ENCODE results near the gene AKT1S1. TPM values are rescaled to one million over a fixed set of nuclear protein-coding genes. Genes with fewer than 3 reads are reported as not detected.

The AKT1S1 gene
- total and polyA plus RNA-seq, 2 donors (not counting 1 experiment from before 2014, with no cell fraction given), result 16.6 to 23.0 TPM

DNA sequence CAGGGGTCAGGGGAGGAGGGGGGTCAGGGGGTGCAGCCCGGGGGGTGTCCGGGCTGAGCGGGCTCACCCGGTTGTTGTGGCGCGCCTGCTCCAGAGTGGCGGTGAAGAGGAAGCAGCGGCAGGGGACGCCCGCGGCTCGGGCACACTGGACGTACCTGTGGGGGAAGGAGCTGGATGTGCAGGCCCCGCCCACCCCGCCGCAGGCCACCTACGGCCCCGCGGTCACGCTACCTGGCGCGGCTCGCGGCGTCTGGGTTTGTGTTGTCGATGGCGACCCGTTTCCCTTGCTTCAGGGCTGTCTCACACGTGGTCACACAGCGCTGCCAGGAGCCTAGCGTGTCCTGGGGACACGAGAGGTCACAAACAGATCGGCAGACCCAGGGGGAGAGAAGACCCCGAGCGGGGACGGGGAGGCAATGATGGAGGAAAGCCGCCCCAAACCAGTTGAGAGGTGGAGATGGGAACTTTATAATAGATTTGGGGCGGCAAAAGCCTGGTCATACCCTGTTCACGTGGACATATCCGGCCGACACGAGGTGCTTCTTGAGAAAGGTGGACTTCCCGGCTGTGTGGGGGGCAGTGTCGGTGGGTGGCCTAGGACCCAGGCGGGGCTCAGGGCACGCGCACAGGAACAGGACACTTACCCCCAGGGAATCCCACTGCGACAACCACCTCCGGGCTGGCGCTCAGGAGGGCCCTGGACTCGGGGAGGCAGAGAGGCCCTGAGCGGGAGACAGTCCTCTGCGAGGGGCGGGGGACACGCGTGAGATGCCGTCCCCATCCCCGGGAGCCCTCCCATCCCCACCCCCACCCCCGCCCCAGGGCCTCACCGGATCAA, 15.4 kb downstream of the AKT1S1 start:
- DNase-seq (peak; percentile 36), ATAC-seq (ENCODE audit: low read depth) (no peak)
- H3K4me3 Mint-ChIP-seq, result no peak overlapping the region
- Histone ChIP-seq H3K27me3 (replicated peaks in 1 of 4; ENCODE audit: control extremely low read depth in 1 of 4, control insufficient read depth in 3 of 4, insufficient read depth in 4 of 4, low read length in 3 of 4) (no peaks in the 10 kb centered on the region), H3K4me2 (replicated peaks; ENCODE audit: low read depth, low read length, poor library complexity, severe bottlenecking) (no peak overlapping the region), H3K9ac (ENCODE audit: low read length) (no peak overlapping the region), H3K9me3 (ENCODE audit: control extremely low read depth in 1 of 3, control insufficient read depth in 2 of 3, insufficient read depth in 1 of 3, low read length in 2 of 3) (no peaks in the 10 kb centered on the region), H2AFZ (ENCODE audit: insufficient read depth, low read depth, low read length, poor library complexity, severe bottlenecking) (no peak overlapping the region), H3K4me3 (ENCODE audit: control extremely low read depth in 1 of 5, extremely low read depth in 1 of 5, insufficient read depth in 1 of 5, low read depth in 2 of 5, low read length in 4 of 5) (no peak overlapping the region), H3K79me2 (ENCODE audit: control insufficient read depth, insufficient read depth, low read length) (peaks cover 43% of the 10 kb centered on the region), H3K27ac (ENCODE audit: low read length in 2 of 2) (no peak overlapping the region), H4K20me1 (ENCODE audit: control insufficient read depth, insufficient read depth, low read length, poor library complexity, severe bottlenecking) (peaks cover 84% of the 10 kb centered on the region), H3K4me1 (ENCODE audit: control insufficient read depth in 2 of 2, insufficient read depth in 2 of 2, low read length in 2 of 2) (peaks cover 8 to 17% of the 10 kb centered on the region in 2 donors), H3K36me3 (replicated peaks in 1 of 2; ENCODE audit: control extremely low read depth in 1 of 2, control insufficient read depth in 1 of 2, extremely low read depth in 1 of 2, insufficient read depth in 2 of 2, low read length in 1 of 2) (peaks cover 0 to 70% of the 10 kb centered on the region in 2 experiments)
- intact Hi-C loops (cut with micrococcal nuclease), result no loop called here
- TF ChIP-seq CTCF (IDR thresholded peaks at IDR 0.05) (no peak), EZH2 (IDR thresholded peaks at IDR 0.05; ENCODE audit: borderline replicate concordance, insufficient read depth, low read depth, low read length, poor library complexity, severe bottlenecking) (no peak)
- no peaks in the 10 kb centered on the region for H3K9me3 Mint-ChIP-seq (ENCODE audit: insufficient read depth)
- ChIA-PET POLR2A (interaction anchor here (0.6 to 1.5 kb wide), 3 partner anchors 10 to 223 kb away, joined by 3 to 7 read pairs (median 4); partner anchors contain the start of gene PTOV1), CTCF (interaction anchor here (0.6 kb wide), 1 partner anchor 588 kb away, joined by 3 read pairs; no protein-coding TSS in a partner anchor)
- no peak overlapping the region for H3K27ac Mint-ChIP-seq
- peaks cover 26% of the 10 kb centered on the region for H3K4me1 Mint-ChIP-seq
- WGBS (ENCODE audit: insufficient coverage), result 95% methylated on average over 45 of the region's 60 CpGs
- H3K27me3 Mint-ChIP-seq, result no peaks in the 10 kb centered on the region

GRCh38 chr19:49861107-49861506, 16.0 kb downstream of the AKT1S1 start:
- H3K27ac Mint-ChIP-seq, result no peak overlapping the region
- H4K20me1 ChIP-seq (ENCODE audit: control insufficient read depth, insufficient read depth, low read length, poor library complexity, severe bottlenecking), result peaks cover 86% of the 10 kb centered on the region
- intact Hi-C loops (cut with micrococcal nuclease), result no loop called here
- H3K27me3 ChIP-seq (replicated peaks in 1 of 4; ENCODE audit: control extremely low read depth in 1 of 4, control insufficient read depth in 3 of 4, insufficient read depth in 4 of 4, low read length in 3 of 4), result no peaks in the 10 kb centered on the region
- ChIA-PET POLR2A (interaction anchor here (0.7 to 1.5 kb wide), 2 partner anchors 10 to 38 kb away, joined by 3 to 7 read pairs; partner anchors contain the start of gene PTOV1), CTCF (interaction anchor here (0.6 kb wide), 1 partner anchor 587 kb away, joined by 3 read pairs; no protein-coding TSS in a partner anchor)
- ATAC-seq (ENCODE audit: low read depth) (no peak), DNase-seq (peak; percentile 32)
- no peaks in the 10 kb centered on the region for H3K9me3 Mint-ChIP-seq (ENCODE audit: insufficient read depth)
- H3K4me3 Mint-ChIP-seq, result no peak overlapping the region
- no peaks in the 10 kb centered on the region for H3K27me3 Mint-ChIP-seq
- peaks cover 36% of the 10 kb centered on the region for H3K79me2 ChIP-seq (ENCODE audit: control insufficient read depth, insufficient read depth, low read length)
- no peak overlapping the region for H3K4me2 ChIP-seq (replicated peaks; ENCODE audit: low read depth, low read length, poor library complexity, severe bottlenecking)
- H3K36me3 ChIP-seq (replicated peaks in 1 of 2; ENCODE audit: control extremely low read depth in 1 of 2, control insufficient read depth in 1 of 2, extremely low read depth in 1 of 2, insufficient read depth in 2 of 2, low read length in 1 of 2), result peaks cover 0 to 73% of the 10 kb centered on the region in 2 experiments
- H3K4me1 ChIP-seq (ENCODE audit: control insufficient read depth in 2 of 2, insufficient read depth in 2 of 2, low read length in 2 of 2), result peaks cover 1 to 11% of the 10 kb centered on the region in 2 donors
- no peak overlapping the region for H2AFZ ChIP-seq (ENCODE audit: insufficient read depth, low read depth, low read length, poor library complexity, severe bottlenecking)
- TF ChIP-seq CTCF (IDR thresholded peaks at IDR 0.05) (no peak), EZH2 (IDR thresholded peaks at IDR 0.05; ENCODE audit: borderline replicate concordance, insufficient read depth, low read depth, low read length, poor library complexity, severe bottlenecking) (no peak)
- H3K27ac ChIP-seq (ENCODE audit: low read length in 2 of 2), result no peak overlapping the region
- WGBS (ENCODE audit: insufficient coverage), result 89% methylated on average over 8 of the region's 13 CpGs
- no peak overlapping the region for H3K4me3 ChIP-seq (ENCODE audit: control extremely low read depth in 1 of 5, extremely low read depth in 1 of 5, insufficient read depth in 1 of 5, low read depth in 2 of 5, low read length in 4 of 5)
- no peaks in the 10 kb centered on the region for H3K9me3 ChIP-seq (ENCODE audit: control extremely low read depth in 1 of 3, control insufficient read depth in 2 of 3, insufficient read depth in 1 of 3, low read length in 2 of 3)
- peaks cover 20% of the 10 kb centered on the region for H3K4me1 Mint-ChIP-seq
- no peak overlapping the region for H3K9ac ChIP-seq (ENCODE audit: low read length)
